ENCODE results near the gene DICER1. TPM values are rescaled to one million over a fixed set of nuclear protein-coding genes. Genes with fewer than 3 reads are reported as not detected.

The DICER1 gene
- total and polyA plus RNA-seq, 8 donors = 5.7 to 37.8 (median 24.6) TPM

GRCh38 chr14:95068080-95068479 lies 89.2 kb downstream of the DICER1 start:
- ATAC-seq (no peak), FAIRE-seq (no peak), DNase-seq (no peak)
- H3K36me3 ChIP-seq = no peaks in the 10 kb centered on the region
- intact Hi-C loops (cut with DNase I) = no loop called here
- no peak for TF ChIP-seq CTCF (IDR thresholded peaks at IDR 0.05)
- no peak overlapping the region for H3K27ac ChIP-seq
- no peaks in the 10 kb centered on the region for H3K4me1 ChIP-seq
- H3K4me3 ChIP-seq = no peak overlapping the region
- 71% methylated on average over 10 of the region's 10 CpGs for WGBS, 2 donors
- no peaks in the 10 kb centered on the region for H3K27me3 ChIP-seq
- H3K9me3 ChIP-seq = no peaks in the 10 kb centered on the region

- intact Hi-C loops (cut with DNase I) = no loop called here
- Histone ChIP-seq H3K4me1 (no peaks in the 10 kb centered on the region), H3K27ac (no peak overlapping the region), H3K4me3 (no peak overlapping the region), H3K36me3 (no peaks in the 10 kb centered on the region), H3K9me3 (no peaks in the 10 kb centered on the region), H3K27me3 (no peaks in the 10 kb centered on the region)
- WGBS, 2 donors = 94 to 97% methylated on average over 4 of the region's 4 CpGs
- no peak for ATAC-seq
- FAIRE-seq = no peak
- TF ChIP-seq CTCF (IDR thresholded peaks at IDR 0.05) = no peak
- DNase-seq = no peak
Observed at GRCh38 chr14:95067526-95067925, 89.8 kb downstream of the DICER1 start.

GRCh38 chr14:95066427-95066986 lies 90.8 kb downstream of the DICER1 start:
- TF ChIP-seq CTCF (IDR thresholded peaks at IDR 0.05) = no peak
- WGBS, 2 donors = 82 to 89% methylated on average over 4 of the region's 4 CpGs
- DNase-seq (no peak), FAIRE-seq (no peak), ATAC-seq (no peak)
- Histone ChIP-seq H3K4me3 (no peak overlapping the region), H3K4me1 (no peaks in the 10 kb centered on the region), H3K27ac (no peak overlapping the region), H3K27me3 (no peaks in the 10 kb centered on the region), H3K9me3 (no peaks in the 10 kb centered on the region), H3K36me3 (no peaks in the 10 kb centered on the region)
- intact Hi-C loops (cut with DNase I) = no loop called here

GRCh38 chr14:95065411-95065810 lies 91.9 kb downstream of the DICER1 start:
- intact Hi-C loops (cut with DNase I) = no loop called here
- Histone ChIP-seq H3K4me3 (no peak overlapping the region), H3K36me3 (no peaks in the 10 kb centered on the region), H3K9me3 (no peaks in the 10 kb centered on the region), H3K4me1 (no peaks in the 10 kb centered on the region), H3K27ac (no peak overlapping the region), H3K27me3 (no peaks in the 10 kb centered on the region)
- 75 to 76% methylated on average over 2 of the region's 2 CpGs for WGBS, 2 donors
- FAIRE-seq (no peak), DNase-seq (no peak), ATAC-seq (no peak)
- no peak for TF ChIP-seq CTCF (IDR thresholded peaks at IDR 0.05)

GRCh38 chr14:95064734-95065133 lies 92.6 kb downstream of the DICER1 start:
- Histone ChIP-seq H3K9me3 (no peaks in the 10 kb centered on the region), H3K27me3 (no peaks in the 10 kb centered on the region), H3K36me3 (no peaks in the 10 kb centered on the region), H3K4me3 (no peak overlapping the region), H3K27ac (no peak overlapping the region), H3K4me1 (no peaks in the 10 kb centered on the region)
- no peak for TF ChIP-seq CTCF (IDR thresholded peaks at IDR 0.05)
- 93 to 95% methylated on average over 2 of the region's 2 CpGs for WGBS, 2 donors
- DNase-seq (no peak), FAIRE-seq (no peak), ATAC-seq (no peak)
- intact Hi-C loops (cut with DNase I) = no loop called here
